Testis (tissue), 3 donors: ENCODE measurements around the gene INO80E. TPM values are rescaled to one million over a fixed set of nuclear protein-coding genes. Genes with fewer than 3 reads are reported as not detected.

Experiments
- DNase-seq: peaks from one replicate; pipeline ENCODE4 v3.0.0-alpha.2; 2019
- H3K27ac ChIP-seq, 2 donors: fragments of 200-600 bp; sonication (generic); one replicate each; pipeline ENCODE4 v1.5.1; 2019
- H3K27me3 ChIP-seq: fragments of 200-600 bp; sonication (generic); one replicate; pipeline ENCODE4 v1.5.1; 2019
- H3K36me3 ChIP-seq: fragments of 200-600 bp; sonication (generic); one replicate; pipeline ENCODE4 v1.5.1; 2017; ENCODE audit warnings: low read depth; ENCODE audit errors: missing control alignments
- H3K4me1 ChIP-seq: fragments of 200-600 bp; sonication (generic); one replicate; pipeline ENCODE4 v1.5.1; 2019
- H3K4me3 ChIP-seq, 2 donors: fragments of 200-600 bp; sonication (generic); one replicate each; pipeline ENCODE4 v1.5.1; 2017 to 2019
- H3K9me3 ChIP-seq: fragments of 200-600 bp; sonication (generic); one replicate; pipeline ENCODE4 v1.5.1; 2017
- POLR2A ChIP-seq: fragments of 450-650 bp; IDR thresholded peaks from one replicate; pipeline ENCODE4 v1.6.1; 2017; ENCODE audit warnings: antibody characterized with exemption, mild to moderate bottlenecking, moderate library complexity
- WGBS, 2 donors: methylation state at CpG; one replicate each; pipeline ENCODE4 v1.1.5; 2018; 5-methylcytosine and 5-hydroxymethylcytosine counted together
- intact Hi-C: fragments of 100-400 bp; cut with DNase I; formaldehyde crosslinking; loops from one replicate; pipeline ENCODE4 v1.15.1; 2023; ENCODE audit warnings: low total_unique reads
- polyA plus RNA-seq: library from polyadenylated mRNA; stranded (reverse); fragments of 350-450 nt; fragmentation: Illumina TruSeq; extraction: RNeasy Lipid Tissue Mini Kit (QIAGEN cat#74804); gene quantifications from one replicate; pipeline ENCODE4 v1.2.3, GENCODE V29; 2014; ENCODE audit warnings: low read depth, low replicate concordance; ENCODE audit not compliant: insufficient read depth
- total RNA-seq, 2 donors: library from RNA; depleted of rRNA; stranded (reverse); fragments of >200 nt; gene quantifications; one replicate each; pipeline ENCODE4 v1.2.3, GENCODE V29; 2016
- TF ChIP-seq, protein P1 (sequence below), 3 experiments: fragments of 450-650 bp in 2 of 3; fragments of 200-600 bp in 1 of 3; sonication (generic) in 1 of 3; IDR thresholded peaks; one replicate each; pipeline ENCODE4 v1.5.1; 2016 to 2019; ENCODE audit warnings: antibody characterized with exemption in 3 of 3, mild to moderate bottlenecking in 2 of 3, moderate library complexity in 1 of 3

Gene INO80E
- total and polyA plus RNA-seq, 3 donors from 2014 or later: 64.0 to 98.1 (median 72.3) TPM

DNA sequence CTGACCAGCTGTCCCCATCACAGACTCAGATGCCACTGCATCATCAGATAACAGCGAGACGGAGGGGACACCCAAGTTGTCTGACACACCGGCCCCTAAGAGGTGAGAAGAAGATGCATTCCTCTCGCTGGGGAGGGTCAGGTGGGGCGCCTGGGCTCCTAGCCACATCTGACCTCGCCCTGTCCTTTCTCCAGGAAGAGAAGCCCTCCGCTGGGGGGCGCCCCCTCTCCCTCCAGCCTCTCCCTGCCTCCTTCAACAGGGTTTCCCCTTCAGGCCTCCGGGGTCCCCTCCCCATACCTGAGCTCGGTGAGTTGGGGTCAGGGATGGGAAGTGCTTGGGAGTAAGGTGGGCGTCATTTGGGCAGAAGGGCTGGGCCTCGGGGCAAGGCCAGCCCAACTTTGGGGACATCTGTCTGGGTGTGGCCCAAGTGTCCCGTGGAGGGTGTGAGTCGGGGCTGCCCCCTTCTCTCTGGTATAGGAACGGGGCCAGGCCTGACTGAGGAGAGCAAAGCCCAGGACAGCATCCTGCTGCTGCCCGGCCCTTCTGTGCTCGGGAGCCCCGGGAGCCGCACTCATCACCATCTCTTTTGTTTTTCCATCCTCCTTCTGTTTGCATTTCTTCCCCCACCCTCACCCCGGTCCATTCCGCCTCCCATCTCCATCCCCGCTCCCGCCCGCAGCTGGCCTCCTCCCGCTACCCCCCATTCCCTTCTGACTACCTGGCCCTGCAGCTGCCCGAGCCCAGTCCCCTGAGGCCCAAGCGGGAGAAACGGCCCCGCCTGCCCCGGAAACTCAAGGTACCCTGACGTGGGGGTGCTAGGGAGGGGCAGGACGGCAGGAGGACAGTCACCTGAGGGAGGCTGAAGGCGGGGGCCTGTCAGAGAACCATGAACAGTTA is 4.9 kb downstream of the INO80E start:
- H3K27ac ChIP-seq: no peak overlapping the region
- no peaks in the 10 kb centered on the region for H3K36me3 ChIP-seq
- peaks cover 4% of the 10 kb centered on the region for H3K4me1 ChIP-seq
- no peak for DNase-seq
- no peaks in the 10 kb centered on the region for H3K9me3 ChIP-seq
- intact Hi-C loops: no loop called here
- TF ChIP-seq POLR2A: no peak
- TF ChIP-seq, protein P1, sequence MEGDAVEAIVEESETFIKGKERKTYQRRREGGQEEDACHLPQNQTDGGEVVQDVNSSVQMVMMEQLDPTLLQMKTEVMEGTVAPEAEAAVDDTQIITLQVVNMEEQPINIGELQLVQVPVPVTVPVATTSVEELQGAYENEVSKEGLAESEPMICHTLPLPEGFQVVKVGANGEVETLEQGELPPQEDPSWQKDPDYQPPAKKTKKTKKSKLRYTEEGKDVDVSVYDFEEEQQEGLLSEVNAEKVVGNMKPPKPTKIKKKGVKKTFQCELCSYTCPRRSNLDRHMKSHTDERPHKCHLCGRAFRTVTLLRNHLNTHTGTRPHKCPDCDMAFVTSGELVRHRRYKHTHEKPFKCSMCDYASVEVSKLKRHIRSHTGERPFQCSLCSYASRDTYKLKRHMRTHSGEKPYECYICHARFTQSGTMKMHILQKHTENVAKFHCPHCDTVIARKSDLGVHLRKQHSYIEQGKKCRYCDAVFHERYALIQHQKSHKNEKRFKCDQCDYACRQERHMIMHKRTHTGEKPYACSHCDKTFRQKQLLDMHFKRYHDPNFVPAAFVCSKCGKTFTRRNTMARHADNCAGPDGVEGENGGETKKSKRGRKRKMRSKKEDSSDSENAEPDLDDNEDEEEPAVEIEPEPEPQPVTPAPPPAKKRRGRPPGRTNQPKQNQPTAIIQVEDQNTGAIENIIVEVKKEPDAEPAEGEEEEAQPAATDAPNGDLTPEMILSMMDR (IDR thresholded peaks at IDR 0.05): no peak
- WGBS, 2 donors: 84 to 87% methylated on average over 32 to 33 of the region's 33 CpGs
- H3K4me3 ChIP-seq: no peak overlapping the region
- H3K27me3 ChIP-seq: no peaks in the 10 kb centered on the region

DNA sequence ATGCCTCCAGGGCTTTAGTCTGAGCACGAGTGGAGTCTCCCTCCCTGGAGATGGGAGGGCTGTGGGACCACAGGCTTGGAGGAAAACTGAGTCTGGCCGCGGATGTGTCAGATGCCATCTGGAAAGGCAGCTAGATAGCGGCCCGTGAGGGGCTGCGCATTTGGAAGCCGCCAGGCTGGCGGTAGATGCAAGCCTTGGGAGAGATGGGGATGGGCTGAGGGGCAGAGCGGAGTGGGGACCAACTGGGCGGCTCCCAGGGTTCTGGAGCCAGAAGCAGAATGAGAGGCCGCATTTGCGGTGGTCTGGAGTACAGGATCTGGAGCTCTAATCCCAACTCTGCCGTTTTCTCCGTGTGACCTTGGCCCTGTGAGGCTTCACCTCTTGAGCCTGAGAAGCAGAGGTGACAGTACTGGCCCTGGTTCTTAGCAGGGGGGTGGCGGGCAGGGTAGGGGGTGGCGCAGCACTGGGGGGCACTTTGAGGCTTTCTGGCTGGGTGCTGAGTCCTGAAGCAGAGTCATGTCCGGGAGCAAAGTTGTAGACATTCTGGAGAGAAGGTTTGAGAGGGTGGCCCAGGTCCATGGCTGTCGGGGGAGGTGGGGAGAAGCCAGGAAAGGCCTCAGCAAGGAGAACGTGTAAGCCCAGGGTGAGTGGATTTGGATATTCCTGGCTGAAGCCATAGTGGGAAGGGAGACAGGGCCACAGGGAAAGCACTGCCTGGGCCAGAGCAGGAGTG is 6.7 kb downstream of the INO80E start:
- intact Hi-C loops: no loop called here
- H3K36me3 ChIP-seq: no peaks in the 10 kb centered on the region
- WGBS, 2 donors: 85 to 87% methylated on average over 16 to 19 of the region's 19 CpGs

DNA sequence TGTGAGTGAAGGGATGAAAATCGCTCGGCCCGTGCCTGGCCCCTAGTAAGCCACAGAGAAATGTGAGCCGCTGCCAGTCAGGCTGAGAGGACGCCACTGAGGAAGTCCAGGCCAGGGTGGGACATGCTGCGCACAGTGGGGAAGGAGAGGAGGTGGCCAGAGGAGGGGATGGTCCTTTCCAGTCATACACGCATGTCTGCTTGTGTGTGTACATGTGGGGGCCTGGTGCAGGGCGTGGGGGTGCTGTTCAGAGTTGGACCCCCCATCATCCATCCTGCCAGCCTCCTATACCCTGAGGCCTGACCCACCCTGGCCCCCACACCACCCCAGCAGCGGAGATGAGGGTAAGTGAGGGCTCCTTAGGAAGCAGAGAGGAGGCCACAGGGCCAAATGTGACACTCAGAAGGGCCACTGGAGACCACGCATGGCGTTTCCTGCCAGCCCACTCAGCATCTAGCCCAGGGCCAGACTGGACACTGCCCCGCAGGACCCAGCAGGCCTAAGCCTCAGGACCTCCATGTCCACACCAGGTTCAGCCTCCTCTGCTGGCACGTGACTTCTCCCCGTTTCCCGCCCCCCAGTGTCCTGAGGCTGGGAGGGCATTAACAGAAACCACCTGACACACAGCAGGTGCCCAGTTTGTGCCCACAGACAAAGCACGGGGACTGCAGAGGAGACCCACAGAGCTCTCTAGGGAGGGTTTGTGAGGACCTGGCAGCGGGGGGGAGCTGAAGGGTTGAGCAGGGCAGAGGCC is 7.8 kb downstream of the INO80E start:
- TF ChIP-seq POLR2A: no peak
- TF ChIP-seq, protein P1 (IDR thresholded peaks at IDR 0.05): no peak
- Histone ChIP-seq H3K4me3 (no peak overlapping the region), H3K4me1 (no peaks in the 10 kb centered on the region), H3K9me3 (no peaks in the 10 kb centered on the region), H3K36me3 (no peaks in the 10 kb centered on the region), H3K27ac (no peak overlapping the region), H3K27me3 (no peaks in the 10 kb centered on the region)
- no peak for DNase-seq
- WGBS, 2 donors: 86 to 90% methylated on average over 11 to 17 of the region's 17 CpGs
- intact Hi-C loops: no loop called here

More for the DNA sequence above, 6.7 kb downstream of the INO80E start:
- no peak for DNase-seq
- Histone ChIP-seq H3K4me3 (no peak overlapping the region), H3K27me3 (no peaks in the 10 kb centered on the region), H3K9me3 (no peaks in the 10 kb centered on the region), H3K27ac (no peak overlapping the region), H3K4me1 (no peaks in the 10 kb centered on the region)
- TF ChIP-seq, protein P1 (IDR thresholded peaks at IDR 0.05): no peak
- TF ChIP-seq POLR2A: no peak

DNA sequence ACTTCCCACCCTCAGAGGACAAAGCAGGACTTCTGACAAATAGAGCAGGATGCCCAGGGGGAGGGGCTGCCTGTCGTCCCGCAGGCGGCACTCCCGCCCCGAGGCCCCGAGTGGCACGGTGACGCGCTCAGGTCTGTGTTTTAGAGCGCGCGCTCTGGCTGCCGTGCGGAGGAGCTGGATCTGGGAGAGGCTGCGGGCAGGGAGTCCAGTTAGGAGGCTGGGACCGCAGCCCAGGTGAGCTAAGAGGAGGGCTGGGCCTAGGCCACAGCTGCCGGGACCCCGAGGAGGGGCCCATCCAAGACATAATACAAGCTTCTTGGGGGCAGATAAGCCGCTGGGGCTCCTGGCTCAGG is 8.4 kb downstream of the INO80E start:
- no peaks in the 10 kb centered on the region for H3K27me3 ChIP-seq
- H3K4me3 ChIP-seq: no peak overlapping the region
- no peak overlapping the region for H3K27ac ChIP-seq
- no peaks in the 10 kb centered on the region for H3K36me3 ChIP-seq
- no peak for TF ChIP-seq POLR2A
- TF ChIP-seq, protein P1 (IDR thresholded peaks at IDR 0.05): no peak
- no peaks in the 10 kb centered on the region for H3K9me3 ChIP-seq
- 83 to 86% methylated on average over 7 to 19 of the region's 19 CpGs for WGBS, 2 donors
- intact Hi-C loops: no loop called here
- DNase-seq: no peak
- H3K4me1 ChIP-seq: no peaks in the 10 kb centered on the region
